GM19372 (cell line): ENCODE measurements around the gene GATC.
"Not testable (repeated sequence)": the region's sequence is repeated elsewhere in the genome, so short reads cannot be mapped to it uniquely, and the experiment has no call there.

Experiments used
- ATAC-seq: cut with Tn5 transposase; IDR thresholded peaks from one replicate; pipeline ENCODE4 v1.9.1; 2021; ENCODE audit warnings: mild to moderate bottlenecking, low read depth, moderate library complexity; ENCODE audit not compliant: unreplicated experiment

GATC gene

GRCh38 chr12:120468821-120469449 is 22.7 kb downstream of the GATC start:
- peak; percentile 24 for ATAC-seq

DNA sequence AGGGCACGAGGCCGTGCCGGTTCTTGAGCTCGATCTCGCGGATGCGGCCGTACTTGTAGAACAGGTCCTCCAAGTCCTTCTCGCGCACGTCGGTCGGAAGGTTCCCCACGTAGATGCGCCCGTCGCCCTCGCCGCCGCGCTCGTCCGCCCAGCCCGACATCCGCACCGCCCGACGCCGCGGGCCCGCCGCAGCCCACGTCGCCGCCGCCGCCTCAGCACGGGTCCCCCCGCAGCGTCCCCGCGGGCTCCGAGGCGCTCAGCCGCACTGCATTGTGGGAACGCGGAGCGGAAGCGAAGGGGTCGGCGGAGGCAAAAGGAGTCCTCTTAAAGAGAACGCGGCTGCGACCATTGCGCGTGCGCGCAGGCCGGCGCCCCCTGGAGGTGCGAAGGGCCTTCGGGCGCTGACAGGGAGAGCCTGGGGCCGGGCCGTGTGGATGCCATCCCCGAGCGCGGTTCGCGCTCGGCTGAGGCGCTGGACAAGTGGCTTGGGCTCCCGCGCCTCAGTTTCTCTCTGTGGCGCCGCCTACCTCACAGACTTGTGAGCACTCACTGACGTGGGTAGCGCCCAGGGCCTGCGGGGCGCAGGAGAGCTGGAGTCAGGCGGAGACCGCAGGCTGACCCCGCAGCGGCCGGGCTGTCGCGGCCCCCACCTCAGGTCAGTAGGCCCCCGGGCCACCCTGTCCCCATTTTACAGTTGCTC is 23.4 kb downstream of the GATC start, which contains the start of gene SRSF9:
Gene SRSF9 (minus strand): TSS at position 299 of the 700 bp plus-strand sequence. CDS start 139 bp downstream, at position 160.
- ATAC-seq: peak; percentile 90

GRCh38 chr12:120470150-120470784 is 24.0 kb downstream of the GATC start:
- ATAC-seq: no peak

- no peak for ATAC-seq
Measured at GRCh38 chr12:120472521-120472920, 26.3 kb downstream of the GATC start.

DNA sequence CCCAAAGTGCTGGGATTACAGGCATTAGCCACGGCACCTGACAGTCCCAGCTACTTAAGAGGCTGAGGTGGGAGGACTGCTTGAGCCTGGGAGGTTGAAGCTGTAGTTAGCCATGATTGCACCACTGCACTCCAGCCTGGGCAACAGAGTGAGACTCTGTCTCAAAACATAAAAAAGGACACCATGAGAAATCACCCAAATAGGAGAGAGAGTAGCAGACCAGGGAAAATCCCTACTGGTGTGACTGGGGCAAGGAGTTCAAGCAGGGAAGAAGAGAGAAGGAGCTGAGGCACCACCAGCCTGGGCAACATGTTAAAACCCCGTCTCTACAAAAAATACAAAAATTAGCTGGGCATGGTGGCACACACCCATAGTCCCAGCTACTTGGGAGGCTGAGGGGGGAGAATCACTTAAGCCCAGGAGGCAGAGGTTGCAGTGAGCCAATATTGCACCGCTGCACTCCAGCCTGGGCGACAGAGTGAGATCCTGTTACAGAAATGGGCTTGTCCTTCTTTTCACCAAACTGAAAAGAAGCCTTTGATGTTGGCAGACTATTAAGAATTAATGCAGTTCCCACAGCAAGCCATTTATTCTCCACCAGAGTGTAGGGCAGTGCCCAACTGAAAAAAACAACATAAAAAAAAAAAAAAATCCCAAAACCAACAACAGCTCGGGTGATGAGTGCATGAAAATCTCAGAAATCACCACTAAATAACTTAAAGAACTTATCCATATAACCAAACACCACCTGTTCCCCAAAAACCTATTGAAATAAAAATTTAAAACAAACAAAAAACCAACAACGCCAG is 27.8 kb downstream of the GATC start:
- no peak for ATAC-seq

DNA sequence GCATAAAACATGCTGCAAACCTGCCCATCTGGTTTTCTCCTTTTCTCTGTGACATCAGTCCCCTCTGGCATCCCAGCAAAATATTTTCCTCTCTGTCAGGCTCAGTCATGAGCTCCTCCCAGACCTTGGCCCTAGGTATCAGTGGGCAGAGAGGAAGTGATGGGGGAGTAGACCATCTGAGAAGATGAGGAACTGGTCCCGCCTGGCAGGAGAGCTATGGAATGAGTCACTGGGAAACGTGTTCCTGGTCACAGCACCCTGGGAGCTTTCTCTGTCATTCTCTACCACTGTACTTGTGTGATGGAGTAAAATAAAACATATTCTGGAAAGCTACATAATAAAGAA is 28.3 kb downstream of the GATC start:
- no peak for ATAC-seq

- ATAC-seq: no peak
Measured at GRCh38 chr12:120475643-120476042, 29.4 kb downstream of the GATC start.

GRCh38 chr12:120479458-120479857 is 33.2 kb downstream of the GATC start:
- ATAC-seq: no peak

DNA sequence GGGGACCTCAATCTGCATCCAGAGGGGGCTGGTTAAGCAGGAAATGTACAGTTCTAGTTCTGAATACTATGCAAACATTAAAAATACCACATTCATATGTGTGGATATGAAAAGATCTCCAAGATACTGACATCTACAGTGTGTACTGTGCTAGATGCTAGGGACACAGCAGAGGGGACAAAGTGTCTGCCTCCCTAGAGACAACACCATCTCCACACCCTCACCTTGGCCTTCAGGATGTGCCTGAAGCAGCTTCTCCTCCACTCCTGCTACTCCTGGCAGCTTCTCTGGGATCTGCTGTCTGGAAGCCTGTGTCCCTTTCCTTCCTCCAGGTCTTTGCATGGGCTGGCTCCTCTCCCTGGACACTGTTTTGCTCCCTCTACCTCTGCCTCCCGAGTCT is 34.0 kb downstream of the GATC start:
- ATAC-seq: no peak

DNA sequence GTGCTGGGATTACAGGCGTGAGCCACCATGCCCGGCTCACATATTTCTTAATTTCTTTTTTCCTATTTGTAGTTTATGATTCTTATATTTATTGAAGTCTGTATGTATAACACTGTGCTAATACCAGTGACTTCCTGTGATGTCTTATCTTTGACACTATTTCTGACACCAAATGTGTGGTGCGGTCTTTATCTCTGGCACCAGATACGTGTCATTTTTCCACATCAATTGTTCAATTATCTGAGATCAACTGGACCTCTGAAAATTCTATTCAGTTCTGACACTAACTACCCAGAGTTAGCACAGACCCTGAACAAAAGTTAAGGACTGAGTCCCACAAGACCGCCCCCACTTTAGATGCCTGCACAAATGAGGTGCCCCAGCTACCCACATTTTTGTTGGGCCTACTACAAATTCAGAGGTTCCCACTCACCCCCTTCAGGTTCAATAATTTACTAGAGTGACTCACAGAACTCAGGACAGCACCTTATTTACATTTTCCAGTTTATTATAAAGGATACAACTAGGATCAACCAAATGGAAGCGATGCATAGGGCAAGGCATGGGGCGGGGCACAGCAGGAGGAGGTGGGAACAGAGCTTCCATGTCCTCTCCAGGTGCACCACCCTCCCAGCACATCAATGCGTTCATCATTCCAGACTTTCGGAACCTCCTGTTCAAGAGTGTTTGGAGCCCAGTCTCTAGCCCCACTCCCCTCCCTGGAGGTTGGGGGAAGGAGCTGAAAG is 35.0 kb downstream of the GATC start:
- ATAC-seq: no peak

- ATAC-seq: no peak
Measured at GRCh38 chr12:120483621-120484020, 37.4 kb downstream of the GATC start.

DNA sequence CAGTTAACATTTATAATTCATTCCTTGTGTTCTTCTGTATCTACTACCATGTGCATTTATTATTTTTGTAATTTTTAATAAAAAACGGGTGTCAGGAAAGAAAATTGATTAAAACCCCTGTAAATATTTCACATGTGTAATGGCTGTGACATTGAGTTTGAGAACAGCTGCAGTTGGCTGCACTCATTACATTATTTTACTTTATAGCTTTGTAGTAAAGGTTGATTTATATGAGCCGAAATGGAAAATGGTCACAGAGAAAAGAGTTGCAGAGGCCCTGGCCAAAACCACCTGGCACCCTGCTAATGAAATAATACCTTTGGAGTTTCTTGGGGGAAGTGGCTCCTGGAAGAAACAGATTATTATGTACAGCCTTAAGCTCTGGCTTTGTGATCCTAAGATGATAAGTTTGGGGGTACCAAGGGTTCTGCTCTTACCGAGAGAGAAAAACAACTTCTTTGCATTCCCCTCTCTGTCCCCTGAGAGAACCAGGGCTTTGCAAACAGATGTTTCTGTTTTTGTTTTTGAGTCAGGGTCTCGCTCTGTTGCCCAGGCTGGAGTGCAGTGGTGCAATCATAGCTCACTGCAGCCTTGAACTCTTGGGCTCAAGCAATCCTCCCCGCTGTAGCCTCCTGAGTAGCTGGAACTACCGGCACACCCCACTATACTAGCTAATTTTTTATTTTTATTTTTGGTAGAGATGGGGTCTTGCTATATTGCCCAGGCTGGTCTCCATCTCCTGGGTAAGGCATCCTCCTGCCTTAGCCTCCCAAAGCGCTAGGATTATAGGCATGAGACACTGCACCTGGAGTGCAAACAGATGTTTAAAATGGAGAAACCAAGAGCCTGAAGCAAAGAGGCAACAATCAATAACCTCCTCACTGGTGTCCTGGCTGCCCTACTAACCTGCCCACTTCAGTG is 40.0 kb downstream of the GATC start:
- no peak for ATAC-seq

GRCh38 chr12:120487552-120487951 is 41.3 kb downstream of the GATC start:
- not testable (repeated sequence) for ATAC-seq

GRCh38 chr12:120488057-120488640 is 41.9 kb downstream of the GATC start:
- ATAC-seq: no peak

DNA sequence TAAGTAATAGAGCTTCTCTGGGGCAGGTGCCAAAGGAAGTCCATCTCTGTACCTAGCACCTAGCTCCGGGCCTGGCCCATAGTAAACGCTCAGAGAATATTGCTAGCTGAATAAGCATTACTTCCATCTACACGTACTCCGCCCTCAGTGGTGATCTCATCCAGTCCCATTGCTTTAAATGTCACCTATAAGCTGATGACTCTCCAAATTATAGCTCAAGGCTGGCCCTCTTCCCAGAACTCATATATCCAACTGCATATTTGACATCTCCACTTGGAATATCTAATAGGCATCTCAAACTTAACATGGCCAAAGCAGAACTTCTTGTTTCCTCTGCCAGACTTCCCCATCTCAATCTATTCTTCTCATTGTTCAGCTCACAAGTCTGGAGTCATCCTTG is 42.8 kb downstream of the GATC start:
- ATAC-seq: no peak

DNA sequence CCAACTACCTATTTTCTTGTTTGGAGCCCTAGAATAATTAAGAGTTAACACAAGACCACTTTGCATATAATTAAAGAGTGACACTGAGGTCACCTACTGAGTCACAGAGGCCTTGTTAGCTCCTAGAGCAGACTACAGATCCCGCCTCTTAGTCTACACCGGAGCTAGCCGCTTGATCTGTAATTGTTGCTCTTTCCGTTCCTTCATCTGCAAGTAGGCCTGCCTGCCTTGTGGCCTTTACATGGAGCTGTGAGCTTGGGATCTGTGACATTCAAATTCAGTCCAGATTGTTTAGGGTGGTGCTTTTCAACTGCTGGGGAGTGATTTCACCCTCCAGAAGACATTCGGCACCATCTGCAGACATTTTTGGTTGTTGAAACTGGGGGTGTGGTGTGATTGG is 44.1 kb downstream of the GATC start:
- ATAC-seq: no peak

GRCh38 chr12:120490833-120491512 is 44.7 kb downstream of the GATC start:
- ATAC-seq: no peak

GRCh38 chr12:120495186-120495730 is 49.0 kb downstream of the GATC start:
- no peak for ATAC-seq
